Left ventricle myocardium inferior (tissue), 1 donor: ENCODE results near the gene KCNQ1. TPM values are rescaled to one million over a fixed set of nuclear protein-coding genes. Genes with fewer than 3 reads are reported as not detected.

ENCODE experiments used
- DNase-seq: peaks from one replicate; pipeline ENCODE4 v3.0.0-alpha.2; 2020
- H3K27ac ChIP-seq: fragments of 200-600 bp; replicated peaks from 2 replicates; pipeline ENCODE4 v1.8.0; 2021
- H3K27me3 ChIP-seq: fragments of 200-600 bp; 2 replicates; pipeline ENCODE4 v1.8.0; 2021; ENCODE audit warnings: low read depth
- H3K36me3 ChIP-seq: fragments of 200-600 bp; 2 replicates; pipeline ENCODE4 v1.8.0; 2021
- H3K4me1 ChIP-seq: fragments of 200-600 bp; 2 replicates; pipeline ENCODE4 v1.8.0; 2021
- H3K4me3 ChIP-seq: fragments of 200-600 bp; 2 replicates; pipeline ENCODE4 v1.8.0; 2021; ENCODE audit warnings: mild to moderate bottlenecking, moderate library complexity
- H3K9me3 ChIP-seq: fragments of 200-600 bp; replicated peaks from 2 replicates; pipeline ENCODE4 v1.8.0; 2021
- intact Hi-C: fragments of 100-400 bp; cut with micrococcal nuclease; formaldehyde crosslinking; loops from one replicate; pipeline ENCODE4 v1.11.0; 2022
- total RNA-seq: library from RNA; stranded (reverse); fragmentation: NEBNext Ultra II Directional; extraction: Animal tissue kit (Norgen Biotek cat#: 25700); gene quantifications from one replicate; pipeline ENCODE4 v1.2.1, GENCODE V29; 2021
- TF ChIP-seq, protein P1 (sequence below): fragments of 200-600 bp; IDR thresholded peaks from 2 replicates; pipeline ENCODE4 v1.8.0; 2021; ENCODE audit warnings: antibody characterized with exemption, mild to moderate bottlenecking, borderline replicate concordance
- donor health status: DM: no; HTN: yes; CAD: no; lungs with severe emphysema.

KCNQ1 gene
- total RNA-seq, 1 donor from 2014 or later: 41.8 TPM

DNA sequence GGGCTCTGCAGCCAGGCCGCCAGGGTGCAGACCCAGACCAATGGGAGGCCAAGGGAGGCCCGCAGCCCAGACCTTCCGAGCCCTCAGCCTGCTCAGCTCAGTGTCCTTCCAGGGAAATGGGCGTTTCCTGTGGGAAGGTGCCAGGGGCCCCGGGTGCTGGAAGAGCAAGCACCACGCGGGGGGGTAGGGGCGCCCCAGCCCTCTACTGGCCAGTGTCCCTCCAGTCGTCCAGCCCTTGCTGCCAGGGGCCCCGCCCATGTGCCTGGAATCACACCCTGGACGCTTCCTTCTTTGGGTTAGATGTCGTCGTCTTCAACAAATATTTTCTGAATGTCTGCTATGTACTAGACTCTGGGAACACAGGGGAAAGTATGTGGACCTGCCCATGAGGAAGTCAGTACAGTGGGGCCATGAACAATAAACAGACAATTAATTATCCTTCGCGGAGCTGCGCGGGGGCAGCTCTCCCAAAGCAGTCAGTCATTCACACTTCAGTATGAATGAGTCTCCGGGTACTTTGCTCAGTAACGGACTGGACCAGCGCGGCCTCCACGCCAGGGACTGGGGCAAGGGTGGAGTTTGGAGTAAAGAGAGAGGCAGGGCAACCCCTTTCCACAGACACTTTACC lies 380.6 kb downstream of the KCNQ1 start:
- TF ChIP-seq, protein P1, sequence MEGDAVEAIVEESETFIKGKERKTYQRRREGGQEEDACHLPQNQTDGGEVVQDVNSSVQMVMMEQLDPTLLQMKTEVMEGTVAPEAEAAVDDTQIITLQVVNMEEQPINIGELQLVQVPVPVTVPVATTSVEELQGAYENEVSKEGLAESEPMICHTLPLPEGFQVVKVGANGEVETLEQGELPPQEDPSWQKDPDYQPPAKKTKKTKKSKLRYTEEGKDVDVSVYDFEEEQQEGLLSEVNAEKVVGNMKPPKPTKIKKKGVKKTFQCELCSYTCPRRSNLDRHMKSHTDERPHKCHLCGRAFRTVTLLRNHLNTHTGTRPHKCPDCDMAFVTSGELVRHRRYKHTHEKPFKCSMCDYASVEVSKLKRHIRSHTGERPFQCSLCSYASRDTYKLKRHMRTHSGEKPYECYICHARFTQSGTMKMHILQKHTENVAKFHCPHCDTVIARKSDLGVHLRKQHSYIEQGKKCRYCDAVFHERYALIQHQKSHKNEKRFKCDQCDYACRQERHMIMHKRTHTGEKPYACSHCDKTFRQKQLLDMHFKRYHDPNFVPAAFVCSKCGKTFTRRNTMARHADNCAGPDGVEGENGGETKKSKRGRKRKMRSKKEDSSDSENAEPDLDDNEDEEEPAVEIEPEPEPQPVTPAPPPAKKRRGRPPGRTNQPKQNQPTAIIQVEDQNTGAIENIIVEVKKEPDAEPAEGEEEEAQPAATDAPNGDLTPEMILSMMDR: peak; percentile 47
- intact Hi-C loops: no loop called here

DNA sequence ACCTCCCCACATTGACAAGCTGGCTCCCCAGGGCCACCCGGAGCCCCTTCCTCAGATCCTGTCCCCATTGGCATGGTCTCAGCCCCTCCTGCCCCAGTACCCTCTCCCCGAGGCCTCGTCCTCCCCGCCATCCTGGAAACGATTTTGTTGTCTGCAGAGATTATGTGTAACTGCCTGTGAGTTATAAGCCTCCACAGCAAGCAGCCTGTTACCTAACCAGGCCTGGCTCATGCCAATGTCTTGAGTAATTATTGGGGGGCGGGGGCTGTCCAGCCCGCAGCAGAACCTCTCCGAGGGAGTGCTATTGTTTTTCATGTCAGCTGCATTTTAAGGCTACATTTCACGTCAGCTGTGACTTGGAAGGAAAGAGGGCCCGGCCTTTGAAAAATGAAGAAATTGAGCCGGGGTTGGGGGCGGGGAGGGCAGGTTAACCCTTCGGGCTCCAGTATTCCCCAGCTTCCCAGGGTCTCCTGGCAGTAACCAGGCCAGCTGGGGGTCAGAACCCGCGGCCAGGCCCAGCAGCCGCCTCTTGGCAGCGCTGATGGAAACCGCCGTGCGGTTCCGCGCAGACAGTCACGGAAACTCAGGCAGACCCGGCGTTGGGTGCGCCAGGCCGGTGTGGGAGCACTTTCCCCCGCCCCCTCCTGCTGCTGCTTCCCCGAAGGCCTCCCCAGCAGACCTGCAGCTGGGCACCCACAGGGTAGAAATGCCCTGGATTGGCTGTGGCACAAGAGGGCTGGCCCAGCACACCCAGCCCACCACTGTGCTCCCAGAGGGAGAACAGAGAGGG lies 381.3 kb downstream of the KCNQ1 start:
- DNase-seq: peak; percentile 60
- intact Hi-C loops: no loop called here

More for the DNA sequence above, 380.6 kb downstream of the KCNQ1 start:
- peaks cover 62% of the 10 kb centered on the region for H3K4me1 ChIP-seq
- peak overlapping the region; percentile 36 for H3K4me3 ChIP-seq
- peaks cover 18% of the 10 kb centered on the region for H3K9me3 ChIP-seq
- H3K36me3 ChIP-seq: no peaks in the 10 kb centered on the region
- H3K27ac ChIP-seq: peak overlapping the region; percentile 94
- H3K27me3 ChIP-seq: no peaks in the 10 kb centered on the region
- DNase-seq: peak; percentile 85

DNA sequence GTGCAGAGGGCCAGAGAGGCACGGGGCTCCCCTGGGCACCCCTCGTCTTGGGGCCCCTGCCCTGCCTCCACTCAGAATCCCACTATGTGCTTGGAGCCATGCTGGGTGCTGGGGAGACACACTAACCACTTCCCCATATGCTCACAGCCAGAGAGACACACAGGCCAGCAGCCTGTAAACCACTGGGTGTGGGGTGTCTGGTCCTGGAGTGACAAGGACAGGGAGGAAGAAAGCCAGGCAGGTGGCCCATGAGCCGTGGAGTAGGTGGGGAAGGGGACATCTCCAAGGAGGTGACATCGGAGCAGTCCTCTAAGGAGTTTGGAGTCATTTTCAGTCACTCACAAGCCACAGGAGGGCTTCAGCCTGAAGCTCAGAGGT lies 381.9 kb downstream of the KCNQ1 start:
- TF ChIP-seq, protein P1: no peak
- Histone ChIP-seq H3K4me3 (no peak overlapping the region), H3K36me3 (no peaks in the 10 kb centered on the region), H3K27me3 (no peaks in the 10 kb centered on the region), H3K27ac (peak overlapping the region; percentile 94), H3K9me3 (peaks cover 18% of the 10 kb centered on the region), H3K4me1 (peaks cover 72% of the 10 kb centered on the region)
- intact Hi-C loops: no loop called here
- peak; percentile 17 for DNase-seq

More for the DNA sequence above, 381.3 kb downstream of the KCNQ1 start:
- H3K36me3 ChIP-seq: no peaks in the 10 kb centered on the region
- H3K4me1 ChIP-seq: peaks cover 68% of the 10 kb centered on the region
- TF ChIP-seq, protein P1: no peak
- H3K27ac ChIP-seq: peak overlapping the region; percentile 94
- peak overlapping the region; percentile 36 for H3K4me3 ChIP-seq
- peaks cover 18% of the 10 kb centered on the region for H3K9me3 ChIP-seq
- no peaks in the 10 kb centered on the region for H3K27me3 ChIP-seq

DNA sequence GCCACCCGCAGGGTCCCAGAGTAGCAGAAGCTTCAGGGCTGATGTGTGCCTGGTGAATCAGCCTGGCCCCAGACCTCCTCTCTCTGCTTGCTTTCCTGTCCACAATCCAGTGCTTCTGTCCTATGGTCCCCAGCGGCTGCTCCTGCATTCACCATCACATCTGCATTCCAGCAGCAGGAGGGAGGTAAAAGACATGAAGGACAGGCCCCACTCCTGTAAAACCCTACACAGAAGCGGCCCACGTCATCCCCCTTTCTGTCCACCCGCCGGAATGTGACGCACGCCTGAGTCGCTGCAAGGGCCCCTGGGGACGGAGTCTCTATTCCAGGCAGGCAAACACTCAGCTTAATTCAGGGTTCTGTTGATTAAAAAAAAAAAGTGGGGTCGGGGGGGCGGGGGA lies 382.4 kb downstream of the KCNQ1 start:
- Histone ChIP-seq H3K27ac (peak overlapping the region; percentile 94), H3K27me3 (no peaks in the 10 kb centered on the region), H3K36me3 (no peaks in the 10 kb centered on the region), H3K4me1 (peaks cover 78% of the 10 kb centered on the region), H3K9me3 (peaks cover 18% of the 10 kb centered on the region), H3K4me3 (no peak overlapping the region)
- intact Hi-C loops: no loop called here
- DNase-seq: peak; percentile 15
- TF ChIP-seq, protein P1: no peak

DNA sequence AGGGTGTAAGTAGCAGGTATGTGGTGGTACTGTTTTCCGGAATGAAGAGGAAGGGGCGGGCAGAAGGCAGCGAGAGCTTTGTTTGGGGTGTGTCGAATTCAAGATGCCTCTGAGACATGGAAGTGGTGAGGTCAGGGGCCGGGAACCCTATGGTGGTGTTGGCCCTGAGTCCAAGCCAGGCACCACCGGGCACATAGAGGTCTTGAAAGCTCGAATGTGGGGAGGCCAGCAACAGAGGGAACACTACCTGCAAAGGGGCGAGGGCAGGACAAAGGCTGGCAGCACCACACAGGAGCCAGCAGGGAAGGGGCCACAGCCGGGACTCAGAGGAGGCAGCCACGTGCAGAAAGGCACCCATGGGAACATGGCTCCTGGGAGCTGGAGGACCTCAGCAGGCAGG lies 383.0 kb downstream of the KCNQ1 start:
- H3K4me1 ChIP-seq: peaks cover 83% of the 10 kb centered on the region
- TF ChIP-seq, protein P1: no peak

More for the DNA sequence above, 383.0 kb downstream of the KCNQ1 start:
- Histone ChIP-seq H3K27me3 (no peaks in the 10 kb centered on the region), H3K27ac (peak overlapping the region; percentile 94), H3K9me3 (peaks cover 18% of the 10 kb centered on the region), H3K36me3 (no peaks in the 10 kb centered on the region), H3K4me3 (no peak overlapping the region)
- intact Hi-C loops: no loop called here
- peak; percentile 9 for DNase-seq
